GM12872 (cell line): ENCODE measurements around the gene CDH1.

Experiments
- TF ChIP-seq, protein P1 (sequence below): IDR thresholded peaks from 3 replicates; pipeline ENCODE4 v1.5.1; 2011; ENCODE audit warnings: low read depth, mild to moderate bottlenecking, low read length, moderate library complexity; ENCODE audit not compliant: insufficient read depth

CDH1 gene

DNA sequence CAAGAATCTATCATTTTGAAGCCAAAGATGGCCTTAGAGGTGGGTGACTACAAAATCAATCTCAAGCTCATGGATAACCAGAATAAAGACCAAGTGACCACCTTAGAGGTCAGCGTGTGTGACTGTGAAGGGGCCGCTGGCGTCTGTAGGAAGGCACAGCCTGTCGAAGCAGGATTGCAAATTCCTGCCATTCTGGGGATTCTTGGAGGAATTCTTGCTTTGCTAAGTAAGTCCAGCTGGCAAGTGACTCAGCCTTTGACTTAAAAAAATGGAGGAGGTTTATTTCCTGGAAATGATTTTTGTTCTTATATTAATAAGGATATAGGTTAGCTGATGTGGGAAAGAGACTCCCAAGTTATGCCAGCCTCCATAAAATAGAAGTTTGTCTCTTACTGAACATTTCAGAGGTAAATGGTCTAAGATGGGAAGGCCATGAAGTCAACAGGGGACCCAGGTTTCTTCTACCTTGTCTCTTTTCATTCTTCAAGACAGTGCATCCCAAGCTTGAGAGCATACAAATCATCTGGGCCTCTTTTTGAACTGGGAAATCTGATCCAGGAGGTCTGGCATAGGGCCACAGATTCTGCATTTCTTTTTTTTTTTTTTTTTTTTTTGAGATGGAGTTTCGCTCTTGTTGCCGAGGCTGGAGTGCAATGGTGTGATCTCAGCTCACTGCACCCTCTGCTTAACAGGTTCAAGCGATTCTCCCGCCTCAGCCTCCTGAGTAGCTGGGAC lies 86.5 kb downstream of the CDH1 start:
- TF ChIP-seq, protein P1, sequence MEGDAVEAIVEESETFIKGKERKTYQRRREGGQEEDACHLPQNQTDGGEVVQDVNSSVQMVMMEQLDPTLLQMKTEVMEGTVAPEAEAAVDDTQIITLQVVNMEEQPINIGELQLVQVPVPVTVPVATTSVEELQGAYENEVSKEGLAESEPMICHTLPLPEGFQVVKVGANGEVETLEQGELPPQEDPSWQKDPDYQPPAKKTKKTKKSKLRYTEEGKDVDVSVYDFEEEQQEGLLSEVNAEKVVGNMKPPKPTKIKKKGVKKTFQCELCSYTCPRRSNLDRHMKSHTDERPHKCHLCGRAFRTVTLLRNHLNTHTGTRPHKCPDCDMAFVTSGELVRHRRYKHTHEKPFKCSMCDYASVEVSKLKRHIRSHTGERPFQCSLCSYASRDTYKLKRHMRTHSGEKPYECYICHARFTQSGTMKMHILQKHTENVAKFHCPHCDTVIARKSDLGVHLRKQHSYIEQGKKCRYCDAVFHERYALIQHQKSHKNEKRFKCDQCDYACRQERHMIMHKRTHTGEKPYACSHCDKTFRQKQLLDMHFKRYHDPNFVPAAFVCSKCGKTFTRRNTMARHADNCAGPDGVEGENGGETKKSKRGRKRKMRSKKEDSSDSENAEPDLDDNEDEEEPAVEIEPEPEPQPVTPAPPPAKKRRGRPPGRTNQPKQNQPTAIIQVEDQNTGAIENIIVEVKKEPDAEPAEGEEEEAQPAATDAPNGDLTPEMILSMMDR: no peak

DNA sequence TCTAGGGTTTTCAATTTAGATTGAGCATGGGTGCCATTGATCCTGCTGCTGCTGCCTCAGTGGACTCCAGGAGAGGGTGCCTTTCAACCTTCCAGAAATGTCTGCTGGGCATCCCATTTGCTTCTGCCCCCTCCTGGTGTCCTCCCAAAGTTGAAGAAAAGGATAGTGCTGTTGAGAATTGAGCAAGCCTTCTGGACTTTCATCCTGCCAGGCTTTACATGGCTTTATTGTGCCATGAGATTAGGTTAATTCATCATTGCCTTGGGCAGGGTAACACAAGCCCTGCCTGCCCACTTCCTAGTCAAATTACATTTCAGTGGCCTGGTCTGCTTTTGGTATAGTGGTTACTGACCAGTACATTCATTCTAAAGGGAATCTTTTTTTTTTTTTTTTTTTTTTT lies 88.3 kb downstream of the CDH1 start:
- TF ChIP-seq, protein P1: no peak

DNA sequence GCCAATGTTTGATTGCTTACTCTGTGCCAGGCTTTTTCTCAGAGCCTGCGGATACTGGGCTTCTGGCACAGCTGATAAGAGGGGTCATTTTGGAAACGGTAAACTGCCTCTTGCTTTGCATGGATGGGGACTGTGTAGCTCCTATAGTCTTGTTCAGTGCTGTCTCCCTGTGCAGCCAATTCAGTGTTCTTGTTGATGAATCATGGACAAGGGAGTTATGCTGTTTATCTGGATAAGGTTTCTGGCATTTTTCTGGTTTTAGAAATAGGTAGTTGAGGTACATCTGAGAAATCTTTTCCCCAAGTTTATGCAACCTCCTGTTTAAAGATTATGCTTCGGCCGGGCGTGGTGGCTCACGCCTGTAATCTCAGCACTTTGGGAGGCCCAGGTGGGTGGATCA lies 89.6 kb downstream of the CDH1 start:
- TF ChIP-seq, protein P1: no peak

DNA sequence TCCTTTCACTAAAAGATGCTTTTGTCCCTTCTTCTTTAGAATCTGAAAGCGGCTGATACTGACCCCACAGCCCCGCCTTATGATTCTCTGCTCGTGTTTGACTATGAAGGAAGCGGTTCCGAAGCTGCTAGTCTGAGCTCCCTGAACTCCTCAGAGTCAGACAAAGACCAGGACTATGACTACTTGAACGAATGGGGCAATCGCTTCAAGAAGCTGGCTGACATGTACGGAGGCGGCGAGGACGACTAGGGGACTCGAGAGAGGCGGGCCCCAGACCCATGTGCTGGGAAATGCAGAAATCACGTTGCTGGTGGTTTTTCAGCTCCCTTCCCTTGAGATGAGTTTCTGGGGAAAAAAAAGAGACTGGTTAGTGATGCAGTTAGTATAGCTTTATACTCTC lies 96.2 kb downstream of the CDH1 start:
- TF ChIP-seq, protein P1: no peak

DNA sequence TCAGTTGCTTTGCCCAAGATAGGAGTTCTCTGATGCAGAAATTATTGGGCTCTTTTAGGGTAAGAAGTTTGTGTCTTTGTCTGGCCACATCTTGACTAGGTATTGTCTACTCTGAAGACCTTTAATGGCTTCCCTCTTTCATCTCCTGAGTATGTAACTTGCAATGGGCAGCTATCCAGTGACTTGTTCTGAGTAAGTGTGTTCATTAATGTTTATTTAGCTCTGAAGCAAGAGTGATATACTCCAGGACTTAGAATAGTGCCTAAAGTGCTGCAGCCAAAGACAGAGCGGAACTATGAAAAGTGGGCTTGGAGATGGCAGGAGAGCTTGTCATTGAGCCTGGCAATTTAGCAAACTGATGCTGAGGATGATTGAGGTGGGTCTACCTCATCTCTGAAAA lies 97.5 kb downstream of the CDH1 start:
- TF ChIP-seq, protein P1: no peak

DNA sequence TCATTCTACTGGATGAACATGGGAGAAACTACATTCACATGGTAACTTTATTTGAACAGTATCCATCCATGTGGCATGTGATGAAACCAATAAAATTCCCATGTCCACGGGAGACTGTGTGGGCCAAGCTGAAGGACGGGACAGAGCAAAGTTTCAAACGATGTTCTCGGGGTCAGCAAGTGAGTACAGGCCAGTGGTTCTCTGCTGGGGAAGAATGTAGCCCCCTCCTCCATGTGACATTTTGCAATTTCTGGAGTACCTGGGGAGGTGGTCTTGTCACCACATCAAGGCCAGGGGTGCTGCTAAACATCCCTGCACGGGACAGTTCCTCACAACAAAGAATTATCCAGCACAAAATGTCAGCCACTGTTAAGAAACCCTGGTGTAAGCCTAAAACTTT lies 98.9 kb downstream of the CDH1 start:
- TF ChIP-seq, protein P1: no peak

DNA sequence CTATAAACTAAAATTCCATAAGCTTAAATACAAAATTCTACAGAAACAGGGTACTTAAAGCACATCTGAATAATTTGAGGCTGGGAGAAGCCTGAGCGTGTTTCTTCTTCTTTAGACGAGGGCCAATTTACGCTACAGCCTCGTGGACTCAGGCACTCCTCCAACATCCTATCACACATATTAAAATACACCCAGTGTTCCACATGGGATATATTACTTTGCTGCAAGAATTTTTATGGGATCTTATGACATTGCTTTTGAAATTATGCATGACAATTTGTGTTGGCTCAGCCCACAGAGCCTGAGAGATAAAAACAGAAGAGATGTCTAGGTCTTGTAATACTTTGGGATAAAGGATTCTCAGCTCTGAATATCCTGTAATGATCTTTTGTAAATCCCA lies 102.7 kb downstream of the CDH1 start:
- TF ChIP-seq, protein P1: no peak
